ENCODE data around the gene HIPK2.
A peak's percentile ranks its signal among the peaks of the same experiment; 100 is the strongest.

The HIPK2 gene

DNA sequence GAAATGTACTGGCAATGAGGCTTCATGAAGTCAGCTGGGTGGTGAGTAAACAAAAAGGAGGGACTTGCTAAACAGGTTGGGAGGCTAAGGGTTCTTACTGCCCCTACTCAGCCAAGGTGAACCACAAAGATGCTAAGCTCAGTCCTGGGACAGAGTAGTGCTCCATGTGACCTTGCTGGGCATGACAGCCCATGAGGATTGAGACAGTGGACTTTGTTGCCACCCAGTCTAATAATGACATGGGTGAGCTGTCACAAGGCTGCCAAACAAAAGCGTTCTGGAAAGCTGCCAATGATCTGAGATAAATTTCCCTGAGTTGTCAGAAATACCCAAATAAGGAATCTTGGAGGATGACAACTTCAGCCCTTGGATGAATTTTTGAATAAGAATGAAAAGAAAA lies 179.2 kb downstream of the HIPK2 start:
- H3K9ac ChIP-seq (ENCODE audit: low read depth, low read length), result no peak overlapping the region
- H3K9me3 ChIP-seq (replicated peaks; ENCODE audit: low read length), result no peaks in the 10 kb centered on the region
- H3K4me1 ChIP-seq (ENCODE audit: control insufficient read depth, insufficient read depth, low read length), result no peaks in the 10 kb centered on the region
- no peaks in the 10 kb centered on the region for H3K27me3 ChIP-seq (ENCODE audit: control insufficient read depth, insufficient read depth, low read length)
- no peak overlapping the region for H3K4me3 ChIP-seq (ENCODE audit: low read length)
- H3K36me3 ChIP-seq (ENCODE audit: insufficient read depth, low read length), result peaks cover 98% of the 10 kb centered on the region
- H3K4me2 ChIP-seq (ENCODE audit: low read length), result no peak overlapping the region

DNA sequence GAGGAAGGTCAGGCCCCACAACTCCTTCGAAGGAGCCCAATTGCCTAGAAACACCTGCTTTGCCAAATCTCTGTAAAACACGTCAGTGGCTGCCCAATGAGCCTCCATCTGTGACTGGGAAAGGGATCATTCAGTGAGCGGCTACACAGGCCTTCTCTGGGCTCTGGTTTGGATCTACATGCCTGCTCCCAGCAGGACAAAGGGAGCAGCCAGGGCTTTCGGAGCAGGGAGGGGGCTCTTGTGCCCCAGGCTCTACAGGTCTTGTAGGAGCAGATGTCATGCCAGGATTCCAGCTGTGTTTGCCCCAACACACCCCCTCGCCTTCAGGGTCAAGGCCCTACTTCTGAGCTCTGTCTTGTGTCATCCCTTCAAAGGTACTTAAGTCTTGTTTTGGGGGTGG lies 180.8 kb downstream of the HIPK2 start:
- no peaks in the 10 kb centered on the region for H3K27me3 ChIP-seq (ENCODE audit: control insufficient read depth, insufficient read depth, low read length)
- no peak overlapping the region for H3K4me3 ChIP-seq (ENCODE audit: low read length)
- no peak overlapping the region for H3K4me2 ChIP-seq (ENCODE audit: low read length)
- no peaks in the 10 kb centered on the region for H3K9me3 ChIP-seq (replicated peaks; ENCODE audit: low read length)
- no peak overlapping the region for H3K9ac ChIP-seq (ENCODE audit: low read depth, low read length)
- H3K36me3 ChIP-seq (ENCODE audit: insufficient read depth, low read length), result peaks cover 98% of the 10 kb centered on the region
- no peaks in the 10 kb centered on the region for H3K4me1 ChIP-seq (ENCODE audit: control insufficient read depth, insufficient read depth, low read length)

- Histone ChIP-seq H3K27me3 (ENCODE audit: control insufficient read depth, insufficient read depth, low read length) (no peaks in the 10 kb centered on the region), H3K4me2 (ENCODE audit: low read length) (no peak overlapping the region), H3K36me3 (ENCODE audit: insufficient read depth, low read length) (peaks cover 100% of the 10 kb centered on the region), H3K4me3 (ENCODE audit: low read length) (no peak overlapping the region), H3K4me1 (ENCODE audit: control insufficient read depth, insufficient read depth, low read length) (no peaks in the 10 kb centered on the region), H3K9me3 (replicated peaks; ENCODE audit: low read length) (no peaks in the 10 kb centered on the region), H3K9ac (ENCODE audit: low read depth, low read length) (no peak overlapping the region)
Observed at GRCh38 chr7:139596626-139597025, 181.2 kb downstream of the HIPK2 start.

DNA sequence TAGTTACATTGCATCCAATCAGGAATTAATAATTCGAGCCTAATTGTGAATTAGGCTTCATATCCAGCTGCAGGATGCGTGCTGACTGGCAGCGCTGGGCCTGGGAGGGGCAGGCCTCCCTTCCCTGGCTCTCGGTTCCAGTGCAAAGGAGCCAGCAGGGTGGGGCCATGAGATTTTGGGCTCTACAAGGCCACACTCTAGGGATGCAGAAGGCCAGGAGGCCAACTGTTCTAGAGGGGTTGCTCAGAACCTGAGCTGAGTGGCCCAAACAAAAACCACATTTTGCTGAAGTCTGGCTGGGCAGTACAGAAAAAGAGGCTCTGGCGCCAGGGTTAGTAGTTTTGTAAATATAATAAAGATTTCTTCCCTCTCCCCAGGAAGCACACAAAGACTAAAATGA lies 182.0 kb downstream of the HIPK2 start:
- H3K4me2 ChIP-seq (ENCODE audit: low read length), result no peak overlapping the region
- peaks cover 100% of the 10 kb centered on the region for H3K36me3 ChIP-seq (ENCODE audit: insufficient read depth, low read length)

GRCh38 chr7:139594911-139595476 lies 182.8 kb downstream of the HIPK2 start:
- H3K36me3 ChIP-seq (ENCODE audit: insufficient read depth, low read length), result peaks cover 100% of the 10 kb centered on the region
- no peaks in the 10 kb centered on the region for H3K4me1 ChIP-seq (ENCODE audit: control insufficient read depth, insufficient read depth, low read length)
- no peak overlapping the region for H3K4me2 ChIP-seq (ENCODE audit: low read length)
- H3K9me3 ChIP-seq (replicated peaks; ENCODE audit: low read length), result no peaks in the 10 kb centered on the region
- no peaks in the 10 kb centered on the region for H3K27me3 ChIP-seq (ENCODE audit: control insufficient read depth, insufficient read depth, low read length)
- H3K9ac ChIP-seq (ENCODE audit: low read depth, low read length), result no peak overlapping the region
- no peak overlapping the region for H3K4me3 ChIP-seq (ENCODE audit: low read length)

More for the DNA sequence above, 182.0 kb downstream of the HIPK2 start:
- Histone ChIP-seq H3K9me3 (replicated peaks; ENCODE audit: low read length) (no peaks in the 10 kb centered on the region), H3K4me1 (ENCODE audit: control insufficient read depth, insufficient read depth, low read length) (no peaks in the 10 kb centered on the region), H3K4me3 (ENCODE audit: low read length) (no peak overlapping the region), H3K27me3 (ENCODE audit: control insufficient read depth, insufficient read depth, low read length) (no peaks in the 10 kb centered on the region), H3K9ac (ENCODE audit: low read depth, low read length) (no peak overlapping the region)

- no peaks in the 10 kb centered on the region for H3K9me3 ChIP-seq (replicated peaks; ENCODE audit: low read length)
- no peak overlapping the region for H3K4me3 ChIP-seq (ENCODE audit: low read length)
- H3K4me1 ChIP-seq (ENCODE audit: control insufficient read depth, insufficient read depth, low read length), result peaks cover 5% of the 10 kb centered on the region
- no peak overlapping the region for H3K9ac ChIP-seq (ENCODE audit: low read depth, low read length)
- H3K4me2 ChIP-seq (ENCODE audit: low read length), result no peak overlapping the region
- H3K36me3 ChIP-seq (ENCODE audit: insufficient read depth, low read length), result peaks cover 100% of the 10 kb centered on the region
- no peaks in the 10 kb centered on the region for H3K27me3 ChIP-seq (ENCODE audit: control insufficient read depth, insufficient read depth, low read length)
Observed at GRCh38 chr7:139594090-139594489, 183.7 kb downstream of the HIPK2 start.

DNA sequence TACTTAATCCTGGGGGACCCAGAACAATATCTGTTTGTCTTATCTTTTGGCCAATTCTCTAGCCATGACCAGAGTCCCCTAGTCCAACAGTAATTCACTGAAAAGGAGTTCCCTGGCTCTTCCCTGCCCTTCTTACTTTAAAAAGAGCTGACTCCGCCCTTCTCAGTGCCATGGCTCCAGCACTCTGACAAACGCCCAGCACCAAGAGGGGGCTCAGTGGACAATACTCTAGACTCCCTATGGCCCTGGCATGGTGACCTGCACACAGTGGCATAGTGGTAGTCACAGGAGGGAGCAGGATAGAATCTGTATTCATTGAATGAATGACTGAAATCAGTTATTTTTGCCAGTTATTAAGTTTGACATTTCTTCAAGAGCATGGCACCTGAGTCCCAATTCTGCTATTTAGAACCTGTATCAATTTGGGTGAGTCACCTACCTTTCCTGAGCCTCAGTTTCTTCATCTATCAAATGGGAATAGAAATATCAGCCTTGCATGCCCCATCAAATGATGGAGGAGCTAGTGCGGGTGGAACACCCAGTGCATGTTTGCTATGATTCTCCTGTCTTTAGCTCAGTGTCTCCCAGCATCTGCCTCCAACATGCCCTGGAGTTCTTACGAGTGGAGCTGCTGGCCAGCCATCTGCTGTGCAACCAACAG lies 184.9 kb downstream of the HIPK2 start:
- Histone ChIP-seq H3K4me3 (ENCODE audit: low read length) (no peak overlapping the region), H3K4me1 (ENCODE audit: control insufficient read depth, insufficient read depth, low read length) (peaks cover 16% of the 10 kb centered on the region), H3K9me3 (replicated peaks; ENCODE audit: low read length) (no peaks in the 10 kb centered on the region), H3K27me3 (ENCODE audit: control insufficient read depth, insufficient read depth, low read length) (no peaks in the 10 kb centered on the region), H3K9ac (ENCODE audit: low read depth, low read length) (no peak overlapping the region), H3K4me2 (ENCODE audit: low read length) (no peak overlapping the region), H3K36me3 (ENCODE audit: insufficient read depth, low read length) (peaks cover 91% of the 10 kb centered on the region)

DNA sequence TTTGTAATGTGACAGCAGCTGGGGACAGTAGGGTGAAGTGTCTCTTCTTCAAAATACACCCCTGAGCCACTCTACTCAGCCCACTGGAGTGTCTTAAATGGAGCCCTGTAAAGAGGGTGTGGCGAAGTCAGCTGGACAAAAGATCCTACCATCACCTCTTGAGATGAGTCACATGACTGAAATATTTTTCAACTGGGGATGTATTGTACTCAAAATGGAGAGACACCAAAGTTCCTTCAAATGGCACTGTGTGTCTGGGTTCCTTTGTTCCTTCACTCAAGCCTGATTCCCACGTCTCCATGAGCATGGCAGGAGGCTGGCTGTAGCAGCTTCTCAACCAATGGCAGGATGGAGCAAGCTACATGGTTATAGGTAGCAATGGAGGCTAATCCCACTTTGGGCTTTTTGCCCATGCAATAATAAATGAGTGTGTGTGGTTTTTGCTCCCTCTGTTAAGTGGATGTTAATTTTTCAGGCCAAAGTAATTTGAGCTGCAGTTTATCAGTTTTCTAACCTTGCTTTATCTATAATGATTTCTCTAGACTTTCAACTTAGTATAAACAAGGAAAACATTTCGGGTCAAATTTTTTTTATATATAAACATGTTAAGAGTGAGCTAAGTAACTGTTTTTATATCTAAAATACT lies 186.1 kb downstream of the HIPK2 start:
- Histone ChIP-seq H3K4me2 (ENCODE audit: low read length) (no peak overlapping the region), H3K27me3 (ENCODE audit: control insufficient read depth, insufficient read depth, low read length) (no peaks in the 10 kb centered on the region), H3K4me3 (ENCODE audit: low read length) (no peak overlapping the region), H3K9me3 (replicated peaks; ENCODE audit: low read length) (no peaks in the 10 kb centered on the region), H3K9ac (ENCODE audit: low read depth, low read length) (no peak overlapping the region), H3K4me1 (ENCODE audit: control insufficient read depth, insufficient read depth, low read length) (peaks cover 16% of the 10 kb centered on the region), H3K36me3 (ENCODE audit: insufficient read depth, low read length) (peaks cover 88% of the 10 kb centered on the region)

DNA sequence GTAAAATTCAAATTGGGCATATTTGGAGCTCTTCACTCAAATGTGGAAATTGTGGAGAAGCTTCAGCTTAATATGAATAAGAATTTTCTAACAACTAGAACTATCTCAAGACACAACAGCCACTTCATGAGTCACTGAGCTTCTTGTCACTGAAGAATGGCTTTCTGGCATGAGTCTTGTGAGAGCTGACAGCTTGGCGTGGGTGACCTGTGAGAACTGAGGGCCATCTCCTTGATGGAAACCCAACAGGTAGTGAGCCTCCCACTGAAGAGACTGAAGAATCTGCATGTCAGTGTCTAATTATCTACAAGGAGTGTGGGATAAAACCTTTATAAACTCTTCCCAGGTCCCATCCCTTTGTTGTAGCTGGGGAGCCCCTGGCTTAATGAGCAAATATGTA lies 188.3 kb downstream of the HIPK2 start:
- no peak overlapping the region for H3K9ac ChIP-seq (ENCODE audit: low read depth, low read length)
- no peaks in the 10 kb centered on the region for H3K27me3 ChIP-seq (ENCODE audit: control insufficient read depth, insufficient read depth, low read length)
- H3K36me3 ChIP-seq (ENCODE audit: insufficient read depth, low read length), result peaks cover 88% of the 10 kb centered on the region
- no peak overlapping the region for H3K4me3 ChIP-seq (ENCODE audit: low read length)
- H3K4me1 ChIP-seq (ENCODE audit: control insufficient read depth, insufficient read depth, low read length), result peaks cover 16% of the 10 kb centered on the region
- H3K4me2 ChIP-seq (ENCODE audit: low read length), result no peak overlapping the region
- H3K9me3 ChIP-seq (replicated peaks; ENCODE audit: low read length), result no peaks in the 10 kb centered on the region

GRCh38 chr7:139588632-139589031 lies 189.2 kb downstream of the HIPK2 start:
- H3K36me3 ChIP-seq (ENCODE audit: insufficient read depth, low read length), result peaks cover 88% of the 10 kb centered on the region
- no peaks in the 10 kb centered on the region for H3K9me3 ChIP-seq (replicated peaks; ENCODE audit: low read length)
- H3K4me2 ChIP-seq (ENCODE audit: low read length), result peak overlapping the region; percentile 15
- no peak overlapping the region for H3K4me3 ChIP-seq (ENCODE audit: low read length)
- H3K4me1 ChIP-seq (ENCODE audit: control insufficient read depth, insufficient read depth, low read length), result peaks cover 16% of the 10 kb centered on the region
- H3K27me3 ChIP-seq (ENCODE audit: control insufficient read depth, insufficient read depth, low read length), result no peaks in the 10 kb centered on the region
- peak overlapping the region; percentile 1 for H3K9ac ChIP-seq (ENCODE audit: low read depth, low read length)

DNA sequence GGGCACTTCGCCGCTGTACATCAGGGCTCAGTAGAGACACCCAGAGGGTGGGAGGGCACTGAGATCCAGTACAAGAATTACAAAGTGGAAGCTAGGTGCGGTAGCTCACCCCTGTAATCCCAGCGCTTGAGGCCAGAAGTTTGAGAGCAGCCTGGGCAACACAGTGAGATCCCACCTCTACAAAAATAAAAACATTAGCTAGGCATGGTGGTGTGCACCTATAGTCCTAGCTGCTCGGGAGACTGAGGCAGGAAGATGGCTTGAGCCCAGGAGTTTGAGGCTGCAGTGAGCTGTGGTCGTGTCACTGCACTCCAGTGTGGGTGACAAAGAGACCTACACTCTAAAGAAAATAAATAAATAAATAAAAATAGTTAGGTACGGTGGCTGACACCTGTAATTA lies 190.3 kb downstream of the HIPK2 start:
- H3K36me3 ChIP-seq (ENCODE audit: insufficient read depth, low read length), result peaks cover 88% of the 10 kb centered on the region
- no peak overlapping the region for H3K9ac ChIP-seq (ENCODE audit: low read depth, low read length)
- H3K27me3 ChIP-seq (ENCODE audit: control insufficient read depth, insufficient read depth, low read length), result no peaks in the 10 kb centered on the region
- H3K4me2 ChIP-seq (ENCODE audit: low read length), result no peak overlapping the region
- H3K4me1 ChIP-seq (ENCODE audit: control insufficient read depth, insufficient read depth, low read length), result peaks cover 16% of the 10 kb centered on the region
- no peak overlapping the region for H3K4me3 ChIP-seq (ENCODE audit: low read length)
- H3K9me3 ChIP-seq (replicated peaks; ENCODE audit: low read length), result no peaks in the 10 kb centered on the region

GRCh38 chr7:139586286-139586685 lies 191.5 kb downstream of the HIPK2 start:
- H3K9ac ChIP-seq (ENCODE audit: low read depth, low read length), result no peak overlapping the region
- no peaks in the 10 kb centered on the region for H3K9me3 ChIP-seq (replicated peaks; ENCODE audit: low read length)
- H3K4me2 ChIP-seq (ENCODE audit: low read length), result no peak overlapping the region
- no peaks in the 10 kb centered on the region for H3K27me3 ChIP-seq (ENCODE audit: control insufficient read depth, insufficient read depth, low read length)
- H3K4me3 ChIP-seq (ENCODE audit: low read length), result no peak overlapping the region
- peaks cover 16% of the 10 kb centered on the region for H3K4me1 ChIP-seq (ENCODE audit: control insufficient read depth, insufficient read depth, low read length)
- H3K36me3 ChIP-seq (ENCODE audit: insufficient read depth, low read length), result peaks cover 88% of the 10 kb centered on the region
